NT2/D1 (cell line): ENCODE results near the gene VPS33A.

Experiments
- SUZ12 ChIP-seq: IDR thresholded peaks from 2 replicates; pipeline ENCODE4 v1.6.1; 2011; ENCODE audit not compliant: insufficient read length, insufficient read depth; ENCODE audit errors: extremely low read depth
- YY1 ChIP-seq: IDR thresholded peaks from 2 replicates; pipeline ENCODE4 v1.6.1; 2011; ENCODE audit not compliant: insufficient read length, insufficient read depth

GRCh38 chr12:122192441-122192840 lies 73.9 kb downstream of the VPS33A start:
- no peak for TF ChIP-seq YY1
- no peak for TF ChIP-seq SUZ12
